OCI-LY1 (cell line): Measurements from ENCODE around the gene RFPL1.

ENCODE experiments used
- H2AFZ ChIP-seq: fragments of 200-600 bp; sonication (generic), shearing (Covaris generic); 2 replicates; pipeline ENCODE4 v1.6.0; 2014; ENCODE audit warnings: antibody characterized with exemption, mild to moderate bottlenecking, low read length
- H3F3A ChIP-seq: fragments of 200-600 bp; sonication (generic), shearing (Covaris generic); 2 replicates; pipeline ENCODE4 v1.6.0; 2014; ENCODE audit warnings: mild to moderate bottlenecking, antibody characterized with exemption, low read length, moderate library complexity; ENCODE audit not compliant: insufficient read depth
- H3K27ac ChIP-seq: fragments of 200-600 bp; sonication (generic); 2 replicates; pipeline ENCODE4 v1.5.1; 2014; ENCODE audit warnings: low read length, mixed run types, mild to moderate bottlenecking, low read depth; ENCODE audit not compliant: poor library complexity, severe bottlenecking
- H3K27me3 ChIP-seq: fragments of 200-600 bp; sonication (generic); 2 replicates; pipeline ENCODE4 v1.6.0; 2014; ENCODE audit warnings: antibody characterized with exemption, mild to moderate bottlenecking, low read length, moderate library complexity; ENCODE audit not compliant: insufficient read depth
- H3K36me3 ChIP-seq: fragments of 200-600 bp; sonication (generic); 2 replicates; pipeline ENCODE4 v1.6.1; 2014; ENCODE audit warnings: mild to moderate bottlenecking, antibody characterized with exemption, low read length, moderate library complexity, mixed read lengths; ENCODE audit not compliant: insufficient read depth
- H3K4me1 ChIP-seq: fragments of 200-600 bp; sonication (generic); 2 replicates; pipeline ENCODE4 v1.5.1; 2014; ENCODE audit warnings: mild to moderate bottlenecking, low read length, moderate library complexity; ENCODE audit not compliant: insufficient read depth, severe bottlenecking
- H3K4me2 ChIP-seq: fragments of 200-600 bp; sonication (generic), shearing (Covaris generic); 2 replicates; pipeline ENCODE4 v1.6.1; 2014; ENCODE audit warnings: low read length
- H3K4me3 ChIP-seq: fragments of 200-600 bp; sonication (generic); 2 replicates; pipeline ENCODE4 v1.5.1; 2014; ENCODE audit warnings: low read length, low read depth, mild to moderate bottlenecking, mixed read lengths; ENCODE audit not compliant: poor library complexity, severe bottlenecking
- H3K79me2 ChIP-seq: fragments of 200-600 bp; shearing (Covaris generic); 2 replicates; pipeline ENCODE4 v1.6.1; 2016; ENCODE audit warnings: mixed run types, low read length, mixed read lengths; ENCODE audit not compliant: insufficient read depth
- H3K9ac ChIP-seq: fragments of 200-600 bp; sonication (generic), shearing (Covaris generic); 2 replicates; pipeline ENCODE4 v1.6.1; 2014; ENCODE audit warnings: mild to moderate bottlenecking, low read length, mixed read lengths
- H3K9me2 ChIP-seq: fragments of 200-600 bp; sonication (generic), shearing (Covaris generic); 2 replicates; pipeline ENCODE4 v1.6.1; 2014; ENCODE audit warnings: low read depth, mild to moderate bottlenecking, low read length, mixed read lengths
- H3K9me3 ChIP-seq: fragments of 200-600 bp; shearing (Covaris generic); 2 replicates; pipeline ENCODE4 v1.6.1; 2014; ENCODE audit warnings: low read length, mixed read lengths
- H4K20me1 ChIP-seq: fragments of 200-600 bp; sonication (generic), shearing (Covaris generic); 2 replicates; pipeline ENCODE4 v1.6.0; 2016; ENCODE audit warnings: mild to moderate bottlenecking, low read length; ENCODE audit not compliant: insufficient read depth
- EZH2 ChIP-seq: fragments of 200-600 bp; sonication (generic), shearing (Covaris generic); IDR thresholded peaks from 2 replicates; pipeline ENCODE4 v1.8.0; 2017; ENCODE audit warnings: borderline replicate concordance, mixed run types, mild to moderate bottlenecking, antibody characterized with exemption, low read length, moderate library complexity, mixed read lengths
- TF ChIP-seq, protein P1 (sequence below): fragments of 200-600 bp; sonication (generic), shearing (Covaris generic); IDR thresholded peaks from 2 replicates; pipeline ENCODE4 v1.5.1; 2017; ENCODE audit warnings: mild to moderate bottlenecking, antibody characterized with exemption, low read length, moderate library complexity, mixed read lengths

Gene RFPL1

DNA sequence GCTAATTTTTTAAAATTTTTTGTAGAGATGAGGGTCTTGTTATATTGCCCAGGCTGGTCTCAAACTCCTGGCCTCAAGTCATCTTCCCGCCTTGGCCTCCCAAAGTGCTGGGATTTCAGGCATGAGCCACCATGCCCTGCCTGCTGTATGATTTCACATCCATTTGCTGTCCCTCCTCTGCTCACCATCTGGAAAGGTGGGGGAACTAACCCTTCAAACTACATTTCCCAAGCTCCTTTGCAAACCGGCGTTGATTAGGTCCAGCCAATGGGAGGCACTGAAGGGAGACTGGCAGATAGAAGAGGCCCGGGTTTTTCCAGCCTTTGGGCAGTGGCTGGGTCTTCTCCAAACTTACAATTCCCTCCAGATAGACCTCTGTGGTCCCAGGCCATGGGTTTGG, 19.3 kb downstream of the RFPL1 start:
- no peak overlapping the region for H3K9ac ChIP-seq
- H4K20me1 ChIP-seq, result no peaks in the 10 kb centered on the region
- no peaks in the 10 kb centered on the region for H3K9me2 ChIP-seq
- no peak overlapping the region for H2AFZ ChIP-seq
- no peaks in the 10 kb centered on the region for H3K9me3 ChIP-seq
- no peaks in the 10 kb centered on the region for H3K27me3 ChIP-seq
- H3F3A ChIP-seq, result no peaks in the 10 kb centered on the region
- no peak overlapping the region for H3K27ac ChIP-seq
- no peaks in the 10 kb centered on the region for H3K36me3 ChIP-seq
- TF ChIP-seq, protein P1, sequence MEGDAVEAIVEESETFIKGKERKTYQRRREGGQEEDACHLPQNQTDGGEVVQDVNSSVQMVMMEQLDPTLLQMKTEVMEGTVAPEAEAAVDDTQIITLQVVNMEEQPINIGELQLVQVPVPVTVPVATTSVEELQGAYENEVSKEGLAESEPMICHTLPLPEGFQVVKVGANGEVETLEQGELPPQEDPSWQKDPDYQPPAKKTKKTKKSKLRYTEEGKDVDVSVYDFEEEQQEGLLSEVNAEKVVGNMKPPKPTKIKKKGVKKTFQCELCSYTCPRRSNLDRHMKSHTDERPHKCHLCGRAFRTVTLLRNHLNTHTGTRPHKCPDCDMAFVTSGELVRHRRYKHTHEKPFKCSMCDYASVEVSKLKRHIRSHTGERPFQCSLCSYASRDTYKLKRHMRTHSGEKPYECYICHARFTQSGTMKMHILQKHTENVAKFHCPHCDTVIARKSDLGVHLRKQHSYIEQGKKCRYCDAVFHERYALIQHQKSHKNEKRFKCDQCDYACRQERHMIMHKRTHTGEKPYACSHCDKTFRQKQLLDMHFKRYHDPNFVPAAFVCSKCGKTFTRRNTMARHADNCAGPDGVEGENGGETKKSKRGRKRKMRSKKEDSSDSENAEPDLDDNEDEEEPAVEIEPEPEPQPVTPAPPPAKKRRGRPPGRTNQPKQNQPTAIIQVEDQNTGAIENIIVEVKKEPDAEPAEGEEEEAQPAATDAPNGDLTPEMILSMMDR, result no peak
- no peak for TF ChIP-seq EZH2
- H3K4me3 ChIP-seq, result no peak overlapping the region
- no peaks in the 10 kb centered on the region for H3K79me2 ChIP-seq
- no peak overlapping the region for H3K4me2 ChIP-seq
- H3K4me1 ChIP-seq, result no peaks in the 10 kb centered on the region

DNA sequence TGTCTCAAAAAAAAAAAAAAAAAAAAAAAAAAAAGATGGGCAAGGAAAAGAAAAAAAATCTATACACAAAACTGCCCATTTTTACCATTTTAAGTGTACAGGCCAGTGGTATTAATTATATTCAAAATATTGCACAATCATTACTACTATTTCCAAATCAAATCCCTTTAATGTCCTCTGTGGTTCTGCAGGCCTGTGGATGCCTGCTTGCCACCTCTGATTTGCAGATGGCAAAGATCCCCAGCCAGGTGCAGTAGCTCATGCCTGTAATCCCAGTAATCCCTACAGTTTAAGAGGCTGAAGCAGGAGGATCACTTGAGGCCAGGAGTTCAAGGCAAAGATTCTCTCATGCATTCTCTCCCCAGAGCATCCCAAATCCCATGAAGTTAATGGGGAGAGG, 20.2 kb downstream of the RFPL1 start:
- no peak for TF ChIP-seq EZH2
- TF ChIP-seq, protein P1, result no peak
- H2AFZ ChIP-seq, result no peak overlapping the region
- H3K4me3 ChIP-seq, result no peak overlapping the region
- no peak overlapping the region for H3K27ac ChIP-seq
- no peaks in the 10 kb centered on the region for H3K36me3 ChIP-seq
- no peaks in the 10 kb centered on the region for H3K27me3 ChIP-seq
- no peaks in the 10 kb centered on the region for H3K9me3 ChIP-seq
- H4K20me1 ChIP-seq, result no peaks in the 10 kb centered on the region
- no peaks in the 10 kb centered on the region for H3F3A ChIP-seq
- no peaks in the 10 kb centered on the region for H3K4me1 ChIP-seq
- H3K4me2 ChIP-seq, result no peak overlapping the region
- no peak overlapping the region for H3K9ac ChIP-seq
- no peaks in the 10 kb centered on the region for H3K9me2 ChIP-seq
- no peaks in the 10 kb centered on the region for H3K79me2 ChIP-seq

DNA sequence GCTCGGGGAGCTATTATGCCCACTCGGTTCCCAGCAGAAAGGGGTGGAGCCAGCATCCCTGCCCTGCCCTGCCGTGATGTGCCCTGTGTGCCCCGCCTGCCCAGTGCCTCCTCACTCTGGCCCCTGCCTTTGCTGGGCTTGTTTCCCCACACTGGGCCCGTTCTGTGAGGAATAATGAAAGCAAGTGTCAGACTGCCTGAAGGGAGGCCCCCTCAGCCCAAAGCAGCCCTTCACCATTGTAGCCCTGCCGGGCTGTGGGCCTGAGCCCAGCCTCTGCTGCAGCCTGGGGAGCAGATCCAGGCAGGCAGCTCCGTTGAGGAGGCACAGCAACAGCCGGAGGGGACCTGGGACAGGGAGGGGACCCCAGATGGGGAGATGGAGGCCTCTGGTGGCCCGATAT, 21.4 kb downstream of the RFPL1 start:
- Histone ChIP-seq H3K27me3 (no peaks in the 10 kb centered on the region), H3K27ac (no peak overlapping the region), H3K9me2 (no peaks in the 10 kb centered on the region), H3K79me2 (no peaks in the 10 kb centered on the region), H4K20me1 (no peaks in the 10 kb centered on the region), H3K36me3 (no peaks in the 10 kb centered on the region), H3K4me3 (no peak overlapping the region), H3K4me1 (no peaks in the 10 kb centered on the region), H3K9ac (no peak overlapping the region), H3K4me2 (no peak overlapping the region), H3K9me3 (no peaks in the 10 kb centered on the region), H3F3A (no peaks in the 10 kb centered on the region), H2AFZ (no peak overlapping the region)
- TF ChIP-seq, protein P1, result no peak
- no peak for TF ChIP-seq EZH2
